Lower leg skin (tissue), 4 donors: ENCODE results near the gene TDRD9. TPM values are rescaled to one million over a fixed set of nuclear protein-coding genes. Genes with fewer than 3 reads are reported as not detected.

Source experiments
- DNase-seq, 2 donors: peaks; one replicate each; pipeline ENCODE4 v3.0.0-alpha.2; 2019; ENCODE audit warnings: low spot score in 2 of 2
- H3K4me3 ChIP-seq: fragments of 200-600 bp; sonication (generic); 2 replicates; pipeline ENCODE4 v1.5.1; 2017; ENCODE audit warnings: mild to moderate bottlenecking, low read depth; ENCODE audit not compliant: poor library complexity, severe bottlenecking
- CTCF ChIP-seq, 3 donors: fragments of 450-650 bp; IDR thresholded peaks; one replicate each; pipeline ENCODE4 v1.5.1; 2016; ENCODE audit warnings: antibody characterized with exemption in 3 of 3, mild to moderate bottlenecking in 3 of 3, moderate library complexity in 2 of 3
- POLR2A ChIP-seq, 2 donors: fragments of 450-650 bp; IDR thresholded peaks; one replicate each; pipeline ENCODE4 v1.6.1; 2016 to 2017; ENCODE audit warnings: antibody characterized with exemption in 2 of 2, mild to moderate bottlenecking in 1 of 2, moderate library complexity in 1 of 2
- WGBS, 2 donors: methylation state at CpG; one replicate each; pipeline ENCODE4 v1.1.5; 2018; 5-methylcytosine and 5-hydroxymethylcytosine counted together
- intact Hi-C: fragments of 100-400 bp; cut with DNase I; formaldehyde crosslinking; loops from one replicate; pipeline ENCODE4 v1.15.0; 2023; ENCODE audit warnings: low total_unique reads
- total RNA-seq, 4 donors: library from RNA; depleted of rRNA; stranded (reverse); fragments of >200 nt; gene quantifications; one replicate each; pipeline ENCODE4 v1.1.0, GENCODE V29; 2016

The TDRD9 gene
- total RNA-seq, 4 donors from 2014 or later: 0.15 to 0.49 (median 0.16) TPM

GRCh38 chr14:104007121-104007520, 78.9 kb downstream of the TDRD9 start:
- no peak for TF ChIP-seq CTCF (IDR thresholded peaks at IDR 0.05)
- TF ChIP-seq POLR2A (IDR thresholded peaks at IDR 0.05): no peak
- H3K4me3 ChIP-seq: no peak overlapping the region
- intact Hi-C loops: no loop called here
- 90 to 93% methylated on average over 12 of the region's 12 CpGs for WGBS, 2 donors
- DNase-seq: no peak

- TF ChIP-seq POLR2A (IDR thresholded peaks at IDR 0.05) (no peak), CTCF (IDR thresholded peaks at IDR 0.05) (no peak)
- WGBS, 2 donors: 88 to 91% methylated on average over 1 of the region's 1 CpG
- DNase-seq: no peak
- intact Hi-C loops: no loop called here
- no peak overlapping the region for H3K4me3 ChIP-seq
Measured at GRCh38 chr14:104009297-104009696, 81.0 kb downstream of the TDRD9 start.

GRCh38 chr14:104011824-104012517, 83.7 kb downstream of the TDRD9 start:
- intact Hi-C loops: no loop called here
- WGBS, 2 donors: 78 to 83% methylated on average over 3 of the region's 3 CpGs
- TF ChIP-seq POLR2A (IDR thresholded peaks at IDR 0.05) (no peak), CTCF (IDR thresholded peaks at IDR 0.05) (no peak)
- no peak for DNase-seq
- H3K4me3 ChIP-seq: no peak overlapping the region

- no peak for TF ChIP-seq CTCF (IDR thresholded peaks at IDR 0.05)
- no peak for TF ChIP-seq POLR2A (IDR thresholded peaks at IDR 0.05)
- intact Hi-C loops: no loop called here
- no peak for DNase-seq
- H3K4me3 ChIP-seq: no peak overlapping the region
- 89 to 90% methylated on average over 5 of the region's 5 CpGs for WGBS, 2 donors
Measured at GRCh38 chr14:104014764-104015163, 86.5 kb downstream of the TDRD9 start.

GRCh38 chr14:104016873-104017650, 88.8 kb downstream of the TDRD9 start:
- DNase-seq: no peak
- no peak overlapping the region for H3K4me3 ChIP-seq
- TF ChIP-seq CTCF (IDR thresholded peaks at IDR 0.05) (no peak), POLR2A (IDR thresholded peaks at IDR 0.05) (no peak)
- WGBS, 2 donors: 67 to 69% methylated on average over 11 of the region's 11 CpGs
- intact Hi-C loops: no loop called here
